HepG2 (cell line): ENCODE measurements around the gene FHL5. TPM values are rescaled to one million over a fixed set of nuclear protein-coding genes. Genes with fewer than 3 reads are reported as not detected.
A peak's percentile ranks its signal among the peaks of the same experiment; 100 is the strongest.

Experiments
- CREBL2 ChIP-seq: sonication (generic); formaldehyde crosslinking; IDR thresholded peaks from 2 replicates; pipeline ENCODE4 v1.8.1; 2023; ENCODE audit warnings: missing genetic modification reagents, mild to moderate bottlenecking, borderline replicate concordance
- FOXK2 ChIP-seq: fragments of 450-650 bp; IDR thresholded peaks from 2 replicates; pipeline ENCODE4 v1.6.1; 2016
- HDAC6 ChIP-seq: fragments of 200-600 bp; sonication (generic); IDR thresholded peaks from 2 replicates; pipeline ENCODE4 v1.7.0; 2017; ENCODE audit warnings: mild to moderate bottlenecking, antibody characterized with exemption, low read length, low read depth
- KDM5A ChIP-seq: fragments of 200-600 bp; sonication (generic); IDR thresholded peaks from 2 replicates; pipeline ENCODE4 v1.7.0; 2018; ENCODE audit warnings: antibody characterized with exemption, mild to moderate bottlenecking, low read length, borderline replicate concordance
- KLF9 ChIP-seq: IDR thresholded peaks from 2 replicates; pipeline ENCODE4 v1.6.1; 2016; ENCODE audit warnings: low read depth
- MNT ChIP-seq: fragments of 450-650 bp; IDR thresholded peaks from 2 replicates; pipeline ENCODE4 v1.6.1; 2016
- NCOA2 ChIP-seq: sonication (generic); formaldehyde crosslinking; IDR thresholded peaks from 2 replicates; pipeline ENCODE4 v1.8.0; 2022; ENCODE audit warnings: inconsistent platforms
- NONO ChIP-seq, 2 experiments: fragments of 450-650 bp in 1 of 2; sonication (generic) in 1 of 2; formaldehyde crosslinking in 1 of 2; IDR thresholded peaks in 1 of 2; conservative IDR thresholded peaks in 1 of 2; 2 replicates each; pipeline versions ENCODE4 v1.6.1 to v1.8.0; 2017 to 2022; ENCODE audit warnings: mild to moderate bottlenecking in 1 of 2, missing genetic modification reagents in 1 of 2, moderate library complexity in 1 of 2
- PHF20 ChIP-seq: sonication (generic); formaldehyde crosslinking; IDR thresholded peaks from 2 replicates; pipeline ENCODE4 v1.5.0; 2020; ENCODE audit warnings: mild to moderate bottlenecking, missing genetic modification reagents
- REPIN1 ChIP-seq: sonication (generic); formaldehyde crosslinking; IDR thresholded peaks from 2 replicates; pipeline ENCODE4 v1.8.0; 2022; ENCODE audit warnings: missing genetic modification reagents, low read depth, mild to moderate bottlenecking, borderline replicate concordance
- ZBTB8A ChIP-seq: sonication (generic); formaldehyde crosslinking; IDR thresholded peaks from 2 replicates; pipeline ENCODE4 v1.4.0; 2020; ENCODE audit warnings: mild to moderate bottlenecking, low read depth, missing genetic modification reagents, borderline replicate concordance
- ZFP41 ChIP-seq: sonication (generic); formaldehyde crosslinking; IDR thresholded peaks from 2 replicates; pipeline ENCODE4 v1.4.0; 2020; ENCODE audit warnings: mild to moderate bottlenecking, missing genetic modification reagents, borderline replicate concordance
- ZNF275 ChIP-seq: sonication (generic); formaldehyde crosslinking; IDR thresholded peaks from 2 replicates; pipeline ENCODE4 v1.8.0; 2022; ENCODE audit warnings: missing genetic modification reagents, mild to moderate bottlenecking, inconsistent platforms, borderline replicate concordance
- ZNF367 ChIP-seq: sonication (generic); formaldehyde crosslinking; IDR thresholded peaks from 2 replicates; pipeline ENCODE4 v1.4.0; 2020; ENCODE audit warnings: missing genetic modification reagents, borderline replicate concordance
- ZNF503 ChIP-seq: sonication (generic); formaldehyde crosslinking; IDR thresholded peaks from 2 replicates; pipeline ENCODE4 v1.4.0; 2020; ENCODE audit warnings: missing genetic modification reagents
- ZNF563 ChIP-seq: sonication (generic); formaldehyde crosslinking; IDR thresholded peaks from 2 replicates; pipeline ENCODE4 v1.8.0; 2022; ENCODE audit warnings: mild to moderate bottlenecking, moderate library complexity, missing genetic modification reagents
- ZNF724P ChIP-seq: sonication (generic); formaldehyde crosslinking; IDR thresholded peaks from 2 replicates; pipeline ENCODE4 v1.8.0; 2022; ENCODE audit warnings: missing genetic modification reagents, borderline replicate concordance
- ZNF879 ChIP-seq: sonication (generic); formaldehyde crosslinking; IDR thresholded peaks from 2 replicates; pipeline ENCODE4 v1.8.1; 2023; ENCODE audit warnings: missing genetic modification reagents
- polyA plus RNA-seq, 8 experiments: library from polyadenylated mRNA; depleted of rRNA in 3 of 8; stranded (reverse) in 7 of 8; unstranded in 1 of 8; fragments of >200 nt; fragmentation: Illumina TruSeq in 4 of 8; extraction: Trizol in 4 of 8; gene quantifications; 2 replicates each; pipeline versions ENCODE4 v1.2.1 to v1.2.3, GENCODE V29; 2011 to 2016; ENCODE audit warnings: low read depth in 4 of 8, missing spikeins in 1 of 8, mixed read lengths in 1 of 8; ENCODE audit not compliant: insufficient read depth in 1 of 8
- total RNA-seq, 5 experiments: library from RNA; depleted of rRNA; stranded (reverse); fragments of >200 nt; fragmentation: Illumina TruSeq; extraction: Trizol; gene quantifications; 2 replicates each; pipeline ENCODE4 v1.2.3, GENCODE V29; 2016; ENCODE audit warnings: low read depth in 1 of 5

FHL5 gene
- total and polyA plus RNA-seq, 2 of the 13 experiments (the other 11 are each of a cell fraction or from before 2014, with no cell fraction given): not detected

GRCh38 chr6:96521644-96522464, 41.1 kb upstream of the FHL5 start, which contains the start of gene UFL1 (continued):
- TF ChIP-seq ZNF724P (peak; percentile 90; the same call in 1 of the 2 replicates), ZNF879 (CRISPR knock-in tag) (no peak), CREBL2 (peak; percentile 74; the same call in 1 of the 2 replicates), ZFP41 (CRISPR knock-in tag) (no peak; the same call in 1 of the 2 replicates), REPIN1 (CRISPR knock-in tag) (peak; percentile 94), FOXK2 (no peak), KLF9 (CRISPR knock-in tag) (0 out of 2 replicates have a peak, but pooled peaks have one; percentile 18), ZBTB8A (CRISPR knock-in tag) (no peak), ZNF563 (CRISPR knock-in tag) (peak; percentile 50; the same call in 1 of the 2 replicates), ZNF367 (CRISPR knock-in tag) (peak; percentile 70; the same call in 1 of the 2 replicates), KDM5A (peak; percentile 41; the same call in 1 of the 2 replicates), MNT (no peak), PHF20 (CRISPR knock-in tag) (peak; percentile 75), ZNF503 (CRISPR knock-in tag) (no peak; the same call in 1 of the 2 replicates), NCOA2 (CRISPR knock-in tag) (0 out of 2 replicates have a peak, but pooled peaks have one; percentile 6), ZNF275 (no peak), NONO (IDR thresholded peaks at IDR 0.05) (no peak), NONO (CRISPR knock-in tag; conservative IDR thresholded peaks at IDR 0.05) (peak; percentile 67), HDAC6 (no peak)
